Measurements from ENCODE around the gene NPHP3.
"Not testable (repeated sequence)": the region's sequence is repeated elsewhere in the genome, so short reads cannot be mapped to it uniquely, and the experiment has no call there.

The NPHP3 gene

GRCh38 chr3:132650153-132650552, 72.1 kb downstream of the NPHP3 start:
- DNase-seq (ENCODE audit: low read depth in 1 of 2, low spot score in 1 of 2) = no peak

- no peak for DNase-seq (ENCODE audit: low read depth in 1 of 2, low spot score in 1 of 2)
Observed at GRCh38 chr3:132645058-132645457, 77.2 kb downstream of the NPHP3 start.

GRCh38 chr3:132643366-132643765, 78.8 kb downstream of the NPHP3 start:
- DNase-seq (ENCODE audit: low read depth in 1 of 2, low spot score in 1 of 2) = no peak

GRCh38 chr3:132642539-132642847, 79.7 kb downstream of the NPHP3 start:
- DNase-seq (ENCODE audit: low read depth in 1 of 2, low spot score in 1 of 2) = no peak

GRCh38 chr3:132641837-132642538, 80.2 kb downstream of the NPHP3 start:
- no peak for DNase-seq (ENCODE audit: low read depth in 1 of 2, low spot score in 1 of 2)

- DNase-seq (ENCODE audit: low read depth in 1 of 2, low spot score in 1 of 2) = not testable (repeated sequence)
Observed at GRCh38 chr3:132641427-132641826, 80.8 kb downstream of the NPHP3 start.

GRCh38 chr3:132638706-132639105, 83.5 kb downstream of the NPHP3 start:
- no peak for DNase-seq (ENCODE audit: low read depth in 1 of 2, low spot score in 1 of 2)

GRCh38 chr3:132637590-132637989, 84.6 kb downstream of the NPHP3 start:
- DNase-seq (ENCODE audit: low read depth in 1 of 2, low spot score in 1 of 2) = no peak

- no peak for DNase-seq (ENCODE audit: low read depth in 1 of 2, low spot score in 1 of 2)
Observed at GRCh38 chr3:132635052-132635451, 87.2 kb downstream of the NPHP3 start.
